ENCODE measurements around the gene TMUB1. TPM values are rescaled to one million over a fixed set of nuclear protein-coding genes. Genes with fewer than 3 reads are reported as not detected.

The TMUB1 gene
- total RNA-seq, 1 experiment from 2014 or later: 45.4 TPM

GRCh38 chr7:151126491-151127137 lies 43.3 kb upstream of the TMUB1 start:
- Histone ChIP-seq H3K9ac (ENCODE audit: extremely low read depth, insufficient read length, low read length) (no peak overlapping the region), H2BK12ac (ENCODE audit: insufficient read length, low read depth, low read length) (no peak overlapping the region), H3K23ac (ENCODE audit: insufficient read length, low read depth, low read length) (no peak overlapping the region), H2BK120ac (ENCODE audit: low read depth, low read length, poor library complexity, severe bottlenecking) (no peak overlapping the region), H3K27ac (ENCODE audit: insufficient read length, low read depth, low read length) (no peak overlapping the region), H4K91ac (ENCODE audit: insufficient read length, low read depth, low read length) (no peak overlapping the region), H2AK5ac (ENCODE audit: insufficient read length, low read length) (no peak overlapping the region), H3K4me2 (ENCODE audit: insufficient read depth, insufficient read length, low read length) (peak overlapping the region; percentile 51), H3K56ac (ENCODE audit: insufficient read length, low read depth, low read length) (no peak overlapping the region), H3K23me2 (ENCODE audit: insufficient read length, low read depth, low read length, poor library complexity, severe bottlenecking) (peaks cover 10% of the 10 kb centered on the region), H3K4me1 (ENCODE audit: insufficient read depth, low read length) (peaks cover 3% of the 10 kb centered on the region; the same call in 1 of the 2 replicates), H3K18ac (ENCODE audit: insufficient read length, low read depth, low read length) (no peak overlapping the region), H2BK5ac (ENCODE audit: insufficient read length, low read length) (no peak overlapping the region), H3K9me3 (ENCODE audit: control insufficient read depth, low read depth, low read length) (no peaks in the 10 kb centered on the region), H2BK15ac (ENCODE audit: low read depth, low read length) (no peak overlapping the region), H2AFZ (ENCODE audit: low read length) (no peak overlapping the region), H4K20me1 (ENCODE audit: control insufficient read depth, insufficient read depth, insufficient read length) (no peaks in the 10 kb centered on the region), H4K5ac (ENCODE audit: insufficient read length, low read depth, low read length) (no peak overlapping the region), H3K79me1 (ENCODE audit: insufficient read depth, low read depth, low read length, poor library complexity, severe bottlenecking) (no peaks in the 10 kb centered on the region), H3K79me2 (ENCODE audit: insufficient read depth, low read length) (no peaks in the 10 kb centered on the region), H3K4ac (ENCODE audit: low read depth, low read length) (no peak overlapping the region), H2BK20ac (ENCODE audit: low read depth, low read length, poor library complexity, severe bottlenecking) (no peak overlapping the region), H3K27me3 (ENCODE audit: insufficient read depth, low read length) (no peaks in the 10 kb centered on the region), H3K14ac (ENCODE audit: insufficient read depth, low read length) (no peak overlapping the region), H3T11ph (ENCODE audit: low read length) (no peak overlapping the region), H4K8ac (replicated peaks; ENCODE audit: insufficient read length, low read depth, low read length) (no peak overlapping the region)
- Mint-ChIP-seq H3K27ac (no peak overlapping the region), H3K9me3 (no peaks in the 10 kb centered on the region), H3K27me3 (ENCODE audit: low read depth) (peaks cover 16% of the 10 kb centered on the region), H3K4me1 (peaks cover 19 to 26% of the 10 kb centered on the region in 2 experiments), H3K4me3 (peak overlapping the region; percentile 61 to 75), H3K36me3 (ENCODE audit: insufficient read depth in 1 of 3, low read depth in 3 of 3) (peaks cover 30 to 51% (median 38%) of the 10 kb centered on the region in 3 experiments)
- TF ChIP-seq, protein P1, sequence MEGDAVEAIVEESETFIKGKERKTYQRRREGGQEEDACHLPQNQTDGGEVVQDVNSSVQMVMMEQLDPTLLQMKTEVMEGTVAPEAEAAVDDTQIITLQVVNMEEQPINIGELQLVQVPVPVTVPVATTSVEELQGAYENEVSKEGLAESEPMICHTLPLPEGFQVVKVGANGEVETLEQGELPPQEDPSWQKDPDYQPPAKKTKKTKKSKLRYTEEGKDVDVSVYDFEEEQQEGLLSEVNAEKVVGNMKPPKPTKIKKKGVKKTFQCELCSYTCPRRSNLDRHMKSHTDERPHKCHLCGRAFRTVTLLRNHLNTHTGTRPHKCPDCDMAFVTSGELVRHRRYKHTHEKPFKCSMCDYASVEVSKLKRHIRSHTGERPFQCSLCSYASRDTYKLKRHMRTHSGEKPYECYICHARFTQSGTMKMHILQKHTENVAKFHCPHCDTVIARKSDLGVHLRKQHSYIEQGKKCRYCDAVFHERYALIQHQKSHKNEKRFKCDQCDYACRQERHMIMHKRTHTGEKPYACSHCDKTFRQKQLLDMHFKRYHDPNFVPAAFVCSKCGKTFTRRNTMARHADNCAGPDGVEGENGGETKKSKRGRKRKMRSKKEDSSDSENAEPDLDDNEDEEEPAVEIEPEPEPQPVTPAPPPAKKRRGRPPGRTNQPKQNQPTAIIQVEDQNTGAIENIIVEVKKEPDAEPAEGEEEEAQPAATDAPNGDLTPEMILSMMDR (conservative IDR thresholded peaks at IDR 0.05): no peak
- no peak for DNase-seq
- WGBS (ENCODE audit: extremely low coverage, insufficient read length, low lambda C conversion rate): no CpG with 5 or more reads among the region's 19 CpGs

Measured in H9 (cell line).